CD4-positive, CD25-positive, alpha-beta regulatory T cell (primary cell): ENCODE results near the gene HNRNPUL2. TPM values are rescaled to one million over a fixed set of nuclear protein-coding genes. Genes with fewer than 3 reads are reported as not detected.
"Not testable (repeated sequence)": the region's sequence is repeated elsewhere in the genome, so short reads cannot be mapped to it uniquely, and the experiment has no call there.

Experiments used
- ATAC-seq, 2 donors: fragments of 150-1000 bp; cut with Tn5 transposase; one replicate each; pipeline ENCODE4 v1.10.0; 2021; ENCODE audit warnings: low read depth in 2 of 2, moderate number of reproducible peaks in 2 of 2, moderate library complexity in 1 of 2
- DNase-seq, 3 donors: peaks; one replicate each; pipeline versions ENCODE4 v3.0.0 to v3.0.0-alpha.2; 2012 to 2022; ENCODE audit warnings: mixed read lengths in 1 of 3
- H3K27ac ChIP-seq: one replicate; pipeline ENCODE4 v1.7.0; 2013; ENCODE audit warnings: mild to moderate bottlenecking, low read length; ENCODE audit not compliant: insufficient read depth, poor library complexity, severe bottlenecking
- H3K27me3 ChIP-seq: one replicate; pipeline ENCODE4 v1.7.0; 2013; ENCODE audit warnings: low read length; ENCODE audit not compliant: control insufficient read depth, insufficient read depth
- H3K36me3 ChIP-seq: one replicate; pipeline ENCODE4 v1.7.0; 2013; ENCODE audit warnings: mild to moderate bottlenecking, low read length, moderate library complexity; ENCODE audit not compliant: control insufficient read depth, insufficient read depth
- H3K4me1 ChIP-seq: 2 replicates; pipeline ENCODE4 v1.7.0; 2013; ENCODE audit warnings: mild to moderate bottlenecking, low read length; ENCODE audit not compliant: insufficient read depth, control insufficient read depth, poor library complexity, severe bottlenecking
- H3K4me3 ChIP-seq: one replicate; pipeline ENCODE4 v1.7.0; 2013; ENCODE audit warnings: low read depth, mild to moderate bottlenecking, low read length, moderate library complexity
- H3K9me3 ChIP-seq, 2 experiments: 1 replicate in 1 of 2; 2 replicates in 1 of 2; pipeline ENCODE4 v1.7.0; 2013; ENCODE audit warnings: low read length in 2 of 2, mild to moderate bottlenecking in 1 of 2, moderate library complexity in 1 of 2; ENCODE audit not compliant: control insufficient read depth in 2 of 2
- H3K27ac Mint-ChIP-seq, 3 donors: one replicate each; pipeline ENCODE4 v1.8.0; 2020 to 2022; ENCODE audit warnings: mild to moderate bottlenecking in 3 of 3, mixed read lengths in 3 of 3, moderate library complexity in 2 of 3
- H3K27me3 Mint-ChIP-seq: one replicate; pipeline ENCODE4 v1.8.0; 2022; ENCODE audit warnings: mild to moderate bottlenecking, mixed read lengths
- H3K36me3 Mint-ChIP-seq: one replicate; pipeline ENCODE4 v1.8.0; 2020; ENCODE audit warnings: mixed read lengths
- H3K4me1 Mint-ChIP-seq, 4 donors: one replicate each; pipeline ENCODE4 v1.8.0; 2020 to 2022; ENCODE audit warnings: mixed read lengths in 4 of 4, mild to moderate bottlenecking in 1 of 4
- H3K4me3 Mint-ChIP-seq, 4 donors: one replicate each; pipeline ENCODE4 v1.8.0; 2020 to 2022; ENCODE audit warnings: mild to moderate bottlenecking in 4 of 4, mixed read lengths in 4 of 4, moderate library complexity in 3 of 4
- H3K9me3 Mint-ChIP-seq, 7 donors: one replicate each; pipeline ENCODE4 v1.8.0; 2020 to 2022; ENCODE audit warnings: mixed read lengths in 7 of 7, mild to moderate bottlenecking in 3 of 7, moderate library complexity in 2 of 7
- polyA plus RNA-seq, 4 donors: library from polyadenylated mRNA; unstranded; fragments of 300-500 nt; fragmentation: Illumina TruSeq; gene quantifications; one replicate each; pipeline ENCODE4 v1.2.3, GENCODE V29; 2021
- total RNA-seq: library from RNA; stranded (reverse); gene quantifications from one replicate; pipeline ENCODE4 v1.2.3, GENCODE V29; 2022

Gene HNRNPUL2
- total RNA-seq (52.8 TPM), polyA plus RNA-seq (1 to 10 TPM in 3 of 4 donors, under 1 TPM in 1; 0.85 to 1.5 (median 1.2) TPM)

- Mint-ChIP-seq H3K4me3 (peak within 1 kb of the TSS; percentile 94 to 99 (median 96)), H3K27me3 (peaks cover 13% of the 10 kb centered on the region), H3K4me1 (peaks cover 23 to 63% (median 38%) of the 10 kb centered on the region in 4 donors), H3K27ac (peak within 1 kb of the TSS; percentile 92 to 100 (median 99)), H3K36me3 (peaks cover 22% of the 10 kb centered on the region), H3K9me3 (peaks cover 0 to 1% (median 0%) of the 10 kb centered on the region in 7 donors)
- peak within 1 kb of the TSS; percentile 99 for H3K4me3 ChIP-seq
- H3K9me3 ChIP-seq: no peaks in the 10 kb centered on the region
- no peaks in the 10 kb centered on the region for H3K27me3 ChIP-seq
- H3K27ac ChIP-seq: peak within 1 kb of the TSS; percentile 97
- H3K4me1 ChIP-seq: peaks cover 52% of the 10 kb centered on the region
- DNase-seq (peak; percentile 99 to 100 (median 100)), ATAC-seq (peak; percentile 81 to 82)
- H3K36me3 ChIP-seq: peaks cover 25% of the 10 kb centered on the region
Observed at GRCh38 chr11:62727165-62727871, at the start of gene HNRNPUL2. TSS of gene HNRNPUL2 (minus strand) at chr11:62727457. CDS start at chr11:62727156, 301 bp downstream.

GRCh38 chr11:62775646-62776045 lies 48.4 kb upstream of the HNRNPUL2 start:
- ATAC-seq: no peak
- H3K4me3 ChIP-seq: no peak overlapping the region
- peaks cover 0 to 20% (median 7%) of the 10 kb centered on the region in 4 donors for H3K4me1 Mint-ChIP-seq
- H3K27ac ChIP-seq: no peak overlapping the region
- peaks cover 14% of the 10 kb centered on the region for H3K36me3 ChIP-seq
- H3K27me3 ChIP-seq: no peaks in the 10 kb centered on the region
- H3K9me3 ChIP-seq: no peaks in the 10 kb centered on the region
- no peaks in the 10 kb centered on the region for H3K9me3 Mint-ChIP-seq
- H3K4me3 Mint-ChIP-seq: peak overlapping the region in 1 of 4 donors; percentile 49
- H3K36me3 Mint-ChIP-seq: peaks cover 22% of the 10 kb centered on the region
- peak overlapping the region in 1 of 3 donors; percentile 54 for H3K27ac Mint-ChIP-seq
- H3K4me1 ChIP-seq: peaks cover 11% of the 10 kb centered on the region
- H3K27me3 Mint-ChIP-seq: no peaks in the 10 kb centered on the region
- DNase-seq: no peak

- Mint-ChIP-seq H3K4me1 (peaks cover 6 to 32% (median 17%) of the 10 kb centered on the region in 4 donors), H3K36me3 (peaks cover 22% of the 10 kb centered on the region), H3K27ac (no peak overlapping the region), H3K9me3 (no peaks in the 10 kb centered on the region), H3K27me3 (no peaks in the 10 kb centered on the region), H3K4me3 (peak overlapping the region in 1 of 4 donors; percentile 47)
- no peak overlapping the region for H3K27ac ChIP-seq
- peaks cover 14% of the 10 kb centered on the region for H3K36me3 ChIP-seq
- no peaks in the 10 kb centered on the region for H3K9me3 ChIP-seq
- H3K4me3 ChIP-seq: no peak overlapping the region
- H3K27me3 ChIP-seq: no peaks in the 10 kb centered on the region
- H3K4me1 ChIP-seq: peaks cover 15% of the 10 kb centered on the region
- ATAC-seq (no peak), DNase-seq (no peak)
Observed at GRCh38 chr11:62774407-62774806, 47.1 kb upstream of the HNRNPUL2 start.

GRCh38 chr11:62771144-62772021 lies 44.1 kb upstream of the HNRNPUL2 start, which contains the start of gene TAF6L:
TSS of gene TAF6L (plus strand) at chr11:62771396. CDS start at chr11:62775784, 4,388 bp downstream.
- Mint-ChIP-seq H3K9me3 (no peaks in the 10 kb centered on the region), H3K36me3 (peaks cover 14% of the 10 kb centered on the region), H3K27me3 (no peaks in the 10 kb centered on the region), H3K4me3 (peak within 1 kb of the TSS; percentile 88 to 97 (median 94)), H3K27ac (peak within 1 kb of the TSS; percentile 90 to 97 (median 95)), H3K4me1 (peaks cover 6 to 30% (median 17%) of the 10 kb centered on the region in 4 donors)
- ATAC-seq: peak; percentile 81
- H3K27ac ChIP-seq: peak within 1 kb of the TSS; percentile 92
- H3K27me3 ChIP-seq: no peaks in the 10 kb centered on the region
- H3K4me1 ChIP-seq: peaks cover 15% of the 10 kb centered on the region
- H3K36me3 ChIP-seq: peaks cover 15% of the 10 kb centered on the region
- H3K9me3 ChIP-seq: no peaks in the 10 kb centered on the region
- peak; percentile 84 to 95 (median 92) for DNase-seq
- H3K4me3 ChIP-seq: peak within 1 kb of the TSS; percentile 93

- Mint-ChIP-seq H3K27ac (peak overlapping the region; percentile 90 to 97 (median 95)), H3K36me3 (peaks cover 15% of the 10 kb centered on the region), H3K9me3 (no peaks in the 10 kb centered on the region), H3K27me3 (no peaks in the 10 kb centered on the region), H3K4me1 (peaks cover 6 to 32% (median 17%) of the 10 kb centered on the region in 4 donors), H3K4me3 (peak overlapping the region; percentile 88 to 97 (median 94))
- H3K27me3 ChIP-seq: no peaks in the 10 kb centered on the region
- no peaks in the 10 kb centered on the region for H3K9me3 ChIP-seq
- H3K36me3 ChIP-seq: peaks cover 15% of the 10 kb centered on the region
- H3K4me3 ChIP-seq: peak overlapping the region; percentile 93
- DNase-seq (no peak), ATAC-seq (peak in 1 of 2 donors; percentile 4)
- H3K27ac ChIP-seq: peak overlapping the region; percentile 92
- peaks cover 15% of the 10 kb centered on the region for H3K4me1 ChIP-seq
Observed at GRCh38 chr11:62770778-62771143, 43.5 kb upstream of the HNRNPUL2 start.

GRCh38 chr11:62760867-62761227 lies 33.6 kb upstream of the HNRNPUL2 start:
- H3K27me3 Mint-ChIP-seq, H3K9me3 ChIP-seq, H3K36me3 Mint-ChIP-seq, H3K9me3 Mint-ChIP-seq, H3K36me3 ChIP-seq, ATAC-seq, DNase-seq, H3K27me3 ChIP-seq: not testable (repeated sequence)
- Mint-ChIP-seq H3K4me1 (peaks cover 4 to 37% (median 13%) of the 10 kb centered on the region in 4 donors), H3K27ac (peak overlapping the region in 2 of 3 donors; percentile 97 to 98), H3K4me3 (peak overlapping the region; percentile 97 to 99 (median 98))
- Histone ChIP-seq H3K4me1 (peaks cover 19% of the 10 kb centered on the region), H3K27ac (peak overlapping the region; percentile 87), H3K4me3 (peak overlapping the region; percentile 19)

- Mint-ChIP-seq H3K27me3 (peaks cover 7% of the 10 kb centered on the region), H3K4me1 (peaks cover 4 to 32% (median 20%) of the 10 kb centered on the region in 4 donors), H3K27ac (no peak overlapping the region), H3K9me3 (no peaks in the 10 kb centered on the region), H3K36me3 (peaks cover 3% of the 10 kb centered on the region), H3K4me3 (no peak overlapping the region)
- peaks cover 3% of the 10 kb centered on the region for H3K36me3 ChIP-seq
- DNase-seq: no peak
- H3K9me3 ChIP-seq: no peaks in the 10 kb centered on the region
- peaks cover 24% of the 10 kb centered on the region for H3K4me1 ChIP-seq
- H3K27me3 ChIP-seq: no peaks in the 10 kb centered on the region
- ATAC-seq: no peak
- no peak overlapping the region for H3K4me3 ChIP-seq
- no peak overlapping the region for H3K27ac ChIP-seq
Observed at GRCh38 chr11:62757846-62758788, 30.9 kb upstream of the HNRNPUL2 start.
